PC-3 (cell line): ENCODE data around the gene RTTN. TPM values are rescaled to one million over a fixed set of nuclear protein-coding genes. Genes with fewer than 3 reads are reported as not detected.

ENCODE experiments used
- ATAC-seq: fragments of 200-7000 bp; cut with Tn5 transposase; 2 replicates; pipeline ENCODE4 v1.9.1; 2020; ENCODE audit warnings: mild to moderate bottlenecking, moderate library complexity
- BruUV-seq: library from RNA; stranded (reverse); fragments of 400-500 nt; replicated peaks from 2 replicates; lab custom pipeline; 2021; lab: Mats Ljungman, UMichigan
- CTCF ChIA-PET: fragments of 300-600 bp; sonication (Branson Sonifier 250); formaldehyde crosslinking; loops from one replicate; lab custom pipeline; 2022; ENCODE audit warnings: antibody characterized with exemption; lab: Charles Lee
- POLR2A ChIA-PET: fragments of 300-600 bp; sonication (Branson Sonifier 250); formaldehyde crosslinking; loops from one replicate; lab custom pipeline; 2022; ENCODE audit warnings: antibody characterized with exemption; ENCODE audit not compliant: unreplicated experiment; lab: Charles Lee
- DNase-seq: peaks from one replicate; pipeline ENCODE4 v3.0.0-alpha.2; 2015
- H2AFZ ChIP-seq: fragments of 300-600 bp; sonication (generic); 2 replicates; pipeline ENCODE4 v1.6.0; 2016; ENCODE audit warnings: antibody characterized with exemption, low read length
- H3F3A ChIP-seq: fragments of 300-600 bp; sonication (generic); one replicate; pipeline ENCODE4 v1.6.0; 2017; ENCODE audit warnings: antibody characterized with exemption, low read length, control low read depth, mild to moderate bottlenecking; ENCODE audit not compliant: unreplicated experiment
- H3K27ac ChIP-seq: fragments of 300-600 bp; sonication (generic); 2 replicates; pipeline ENCODE4 v1.5.1; 2016; ENCODE audit warnings: mild to moderate bottlenecking, low read length
- H3K27me3 ChIP-seq: fragments of 300-600 bp; sonication (generic); 2 replicates; pipeline ENCODE4 v1.6.1; 2016; ENCODE audit warnings: low read length, mixed read lengths
- H3K36me3 ChIP-seq: fragments of 300-600 bp; sonication (generic); 2 replicates; pipeline ENCODE4 v1.6.1; 2016; ENCODE audit warnings: low read depth, mixed run types, low read length, mixed read lengths
- H3K4me1 ChIP-seq: fragments of 300-600 bp; sonication (generic); 2 replicates; pipeline ENCODE4 v1.5.1; 2016; ENCODE audit warnings: low read length; ENCODE audit not compliant: insufficient read depth
- H3K4me2 ChIP-seq: fragments of 300-600 bp; sonication (generic); 2 replicates; pipeline ENCODE4 v1.6.0; 2016; ENCODE audit warnings: low read length
- H3K4me3 ChIP-seq: fragments of 300-600 bp; sonication (generic); 2 replicates; pipeline ENCODE4 v1.5.1; 2016; ENCODE audit warnings: mild to moderate bottlenecking, low read length, mixed read lengths
- H3K79me2 ChIP-seq: fragments of 300-600 bp; sonication (generic); 2 replicates; pipeline ENCODE4 v1.6.1; 2017; ENCODE audit warnings: low read length, mixed read lengths
- H3K9ac ChIP-seq: fragments of 300-600 bp; sonication (generic); 2 replicates; pipeline ENCODE4 v1.6.0; 2016; ENCODE audit warnings: mild to moderate bottlenecking, low read length
- H3K9me2 ChIP-seq: fragments of 300-600 bp; sonication (generic); replicated peaks from 2 replicates; pipeline ENCODE4 v1.6.1; 2016; ENCODE audit warnings: mixed run types, low read length, mixed read lengths
- H3K9me3 ChIP-seq: fragments of 300-600 bp; sonication (generic); 2 replicates; pipeline ENCODE4 v1.6.1; 2016; ENCODE audit warnings: low read length, mixed read lengths
- H4K20me1 ChIP-seq: fragments of 300-600 bp; sonication (generic); 2 replicates; pipeline ENCODE4 v1.6.1; 2016; ENCODE audit warnings: low read length, mixed read lengths
- EZH2 ChIP-seq: fragments of 300-600 bp; sonication (generic); IDR thresholded peaks from one replicate; pipeline ENCODE4 v1.6.1; 2017; ENCODE audit warnings: antibody characterized with exemption, mild to moderate bottlenecking, low read length; ENCODE audit not compliant: unreplicated experiment
- EZH2phosphoT487 ChIP-seq: fragments of 300-600 bp; sonication (generic); IDR thresholded peaks from 2 replicates; pipeline ENCODE4 v1.6.1; 2018; ENCODE audit warnings: mild to moderate bottlenecking, antibody characterized with exemption, low read length, borderline replicate concordance
- intact Hi-C: fragments of 100-400 bp; cut with micrococcal nuclease; formaldehyde crosslinking; loops from 2 replicates; pipeline ENCODE4 v1.9.0; 2023
- total RNA-seq: library from RNA; depleted of rRNA; stranded (reverse); fragments of >200 nt; gene quantifications from 2 replicates; pipeline ENCODE4 v1.2.3, GENCODE V29; 2014
- TF ChIP-seq, protein P1 (sequence below): fragments of 300-600 bp; sonication (generic); conservative IDR thresholded peaks from 2 replicates; pipeline ENCODE4 v1.5.1; 2017; ENCODE audit warnings: antibody characterized with exemption, low read depth, mild to moderate bottlenecking, low read length

RTTN gene
- total RNA-seq, 1 experiment from 2014 or later, result 24.7 TPM

DNA sequence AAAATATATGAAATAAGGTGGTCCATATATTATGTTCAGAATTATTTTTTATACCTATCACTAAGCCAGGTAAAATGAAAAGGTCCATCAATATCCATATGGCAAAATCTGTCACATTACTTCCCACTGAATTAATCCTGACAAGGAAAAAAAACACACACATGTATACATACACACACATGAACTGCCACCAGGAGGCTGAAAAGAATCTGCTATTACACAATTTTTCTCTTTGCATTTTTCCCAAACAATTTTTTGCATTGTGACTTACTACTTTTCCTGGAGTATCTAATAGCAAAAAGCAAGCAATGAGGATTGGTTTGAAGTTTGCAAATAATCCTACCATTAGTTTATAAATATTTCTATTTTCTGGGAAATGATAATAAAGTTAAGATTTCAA, 129.6 kb downstream of the RTTN start:
- intact Hi-C loops, result loop anchor here (10.0 kb wide), 1 partner anchor 961 kb away; no protein-coding TSS in a partner anchor

DNA sequence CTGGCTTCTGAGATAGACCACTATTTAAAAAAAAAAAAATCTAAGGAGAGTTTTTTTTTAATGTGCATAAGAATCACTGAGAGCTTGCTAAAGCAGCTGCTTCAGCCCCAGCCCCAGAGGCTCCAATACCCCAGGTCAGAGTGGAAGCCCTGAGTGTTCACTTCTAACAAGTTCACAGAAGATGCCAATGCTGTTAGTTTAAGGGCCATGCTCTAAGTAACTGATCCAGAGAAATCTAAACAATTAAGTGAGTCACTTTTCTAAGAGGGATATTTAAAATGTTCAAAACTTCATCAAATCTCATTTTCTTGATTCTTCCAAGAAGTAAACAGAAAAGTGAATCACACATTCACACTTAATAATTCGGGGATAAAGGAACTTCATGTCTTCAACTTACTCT, 131.4 kb downstream of the RTTN start:
- Histone ChIP-seq H4K20me1 (no peaks in the 10 kb centered on the region), H3F3A (no peaks in the 10 kb centered on the region), H3K9ac (no peak overlapping the region), H3K27me3 (no peaks in the 10 kb centered on the region), H2AFZ (no peak overlapping the region), H3K9me2 (no peaks in the 10 kb centered on the region), H3K9me3 (no peaks in the 10 kb centered on the region), H3K79me2 (no peaks in the 10 kb centered on the region), H3K36me3 (0 out of 2 replicates have a peak, but pooled peaks cover 3% of the 10 kb centered on the region), H3K4me1 (no peaks in the 10 kb centered on the region), H3K27ac (no peak overlapping the region), H3K4me3 (no peak overlapping the region), H3K4me2 (no peak overlapping the region)
- no peak for DNase-seq
- POLR2A ChIA-PET, result no interaction called here
- intact Hi-C loops, result loop anchor here (5.0 to 10.0 kb wide), 5 partner anchors 317 to 1227 kb away; no protein-coding TSS in a partner anchor
- CTCF ChIA-PET, result interaction anchor here (0.6 kb wide), 1 partner anchor 316 kb away, joined by 3 read pairs; no protein-coding TSS in a partner anchor
- ATAC-seq, result no peak
- BruUV-seq, result no TSS peak
- TF ChIP-seq, protein P1, sequence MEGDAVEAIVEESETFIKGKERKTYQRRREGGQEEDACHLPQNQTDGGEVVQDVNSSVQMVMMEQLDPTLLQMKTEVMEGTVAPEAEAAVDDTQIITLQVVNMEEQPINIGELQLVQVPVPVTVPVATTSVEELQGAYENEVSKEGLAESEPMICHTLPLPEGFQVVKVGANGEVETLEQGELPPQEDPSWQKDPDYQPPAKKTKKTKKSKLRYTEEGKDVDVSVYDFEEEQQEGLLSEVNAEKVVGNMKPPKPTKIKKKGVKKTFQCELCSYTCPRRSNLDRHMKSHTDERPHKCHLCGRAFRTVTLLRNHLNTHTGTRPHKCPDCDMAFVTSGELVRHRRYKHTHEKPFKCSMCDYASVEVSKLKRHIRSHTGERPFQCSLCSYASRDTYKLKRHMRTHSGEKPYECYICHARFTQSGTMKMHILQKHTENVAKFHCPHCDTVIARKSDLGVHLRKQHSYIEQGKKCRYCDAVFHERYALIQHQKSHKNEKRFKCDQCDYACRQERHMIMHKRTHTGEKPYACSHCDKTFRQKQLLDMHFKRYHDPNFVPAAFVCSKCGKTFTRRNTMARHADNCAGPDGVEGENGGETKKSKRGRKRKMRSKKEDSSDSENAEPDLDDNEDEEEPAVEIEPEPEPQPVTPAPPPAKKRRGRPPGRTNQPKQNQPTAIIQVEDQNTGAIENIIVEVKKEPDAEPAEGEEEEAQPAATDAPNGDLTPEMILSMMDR, result no peak
- no peak for TF ChIP-seq EZH2phosphoT487
- TF ChIP-seq EZH2, result no peak

More for the DNA sequence above, 129.6 kb downstream of the RTTN start:
- ChIA-PET CTCF (no interaction called here), POLR2A (no interaction called here)
- Histone ChIP-seq H3K9ac (no peak overlapping the region), H2AFZ (no peak overlapping the region), H3K79me2 (no peaks in the 10 kb centered on the region), H3K36me3 (0 out of 2 replicates have a peak, but pooled peaks cover 3% of the 10 kb centered on the region), H4K20me1 (no peaks in the 10 kb centered on the region), H3K4me2 (no peak overlapping the region), H3K9me2 (no peaks in the 10 kb centered on the region), H3K4me3 (no peak overlapping the region), H3K27me3 (no peaks in the 10 kb centered on the region), H3K9me3 (no peaks in the 10 kb centered on the region), H3F3A (no peaks in the 10 kb centered on the region), H3K4me1 (no peaks in the 10 kb centered on the region), H3K27ac (no peak overlapping the region)
- no peak for ATAC-seq
- no peak for DNase-seq
- no peak for TF ChIP-seq EZH2phosphoT487
- TF ChIP-seq, protein P1, result 0 out of 2 replicates have a peak, but pooled peaks have one; percentile 14
- no TSS peak for BruUV-seq

DNA sequence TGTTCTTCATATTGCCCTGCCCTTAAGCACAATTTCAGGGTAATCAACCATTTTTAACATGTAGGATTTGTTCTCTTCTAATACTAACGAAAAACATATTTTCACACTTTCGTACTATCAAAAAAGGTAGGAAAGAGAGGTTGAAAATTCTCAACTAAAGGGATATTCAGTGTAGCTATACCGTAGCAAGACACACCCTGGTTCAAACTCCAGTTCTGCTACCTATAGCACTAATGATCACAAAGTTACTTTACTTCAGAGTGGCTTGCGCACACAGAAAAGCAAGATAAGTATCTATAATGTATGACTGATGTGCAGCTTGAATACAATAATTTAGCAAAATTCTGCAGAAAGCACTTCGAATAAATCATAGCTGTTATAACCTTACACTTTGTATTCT, 132.1 kb downstream of the RTTN start:
- POLR2A ChIA-PET, result no interaction called here
- intact Hi-C loops, result loop anchor here (2.0 to 10.0 kb wide), 6 partner anchors 316 to 1226 kb away; no protein-coding TSS in a partner anchor

More for the DNA sequence above, 132.1 kb downstream of the RTTN start:
- Histone ChIP-seq H3K9me3 (no peaks in the 10 kb centered on the region), H3K27ac (no peak overlapping the region), H3K9me2 (no peaks in the 10 kb centered on the region), H3K4me2 (no peak overlapping the region), H3K27me3 (no peaks in the 10 kb centered on the region), H3F3A (no peaks in the 10 kb centered on the region), H3K79me2 (no peaks in the 10 kb centered on the region), H3K36me3 (0 out of 2 replicates have a peak, but pooled peaks cover 3% of the 10 kb centered on the region), H3K4me1 (no peaks in the 10 kb centered on the region), H4K20me1 (no peaks in the 10 kb centered on the region), H3K4me3 (no peak overlapping the region), H2AFZ (no peak overlapping the region), H3K9ac (no peak overlapping the region)
- no peak for ATAC-seq
- no peak for DNase-seq
- no TSS peak for BruUV-seq
- TF ChIP-seq EZH2phosphoT487 (no peak), EZH2 (no peak)
- TF ChIP-seq, protein P1, result no peak
- CTCF ChIA-PET, result no interaction called here
